ENCODE results near the gene TYMS.

The TYMS gene

DNA sequence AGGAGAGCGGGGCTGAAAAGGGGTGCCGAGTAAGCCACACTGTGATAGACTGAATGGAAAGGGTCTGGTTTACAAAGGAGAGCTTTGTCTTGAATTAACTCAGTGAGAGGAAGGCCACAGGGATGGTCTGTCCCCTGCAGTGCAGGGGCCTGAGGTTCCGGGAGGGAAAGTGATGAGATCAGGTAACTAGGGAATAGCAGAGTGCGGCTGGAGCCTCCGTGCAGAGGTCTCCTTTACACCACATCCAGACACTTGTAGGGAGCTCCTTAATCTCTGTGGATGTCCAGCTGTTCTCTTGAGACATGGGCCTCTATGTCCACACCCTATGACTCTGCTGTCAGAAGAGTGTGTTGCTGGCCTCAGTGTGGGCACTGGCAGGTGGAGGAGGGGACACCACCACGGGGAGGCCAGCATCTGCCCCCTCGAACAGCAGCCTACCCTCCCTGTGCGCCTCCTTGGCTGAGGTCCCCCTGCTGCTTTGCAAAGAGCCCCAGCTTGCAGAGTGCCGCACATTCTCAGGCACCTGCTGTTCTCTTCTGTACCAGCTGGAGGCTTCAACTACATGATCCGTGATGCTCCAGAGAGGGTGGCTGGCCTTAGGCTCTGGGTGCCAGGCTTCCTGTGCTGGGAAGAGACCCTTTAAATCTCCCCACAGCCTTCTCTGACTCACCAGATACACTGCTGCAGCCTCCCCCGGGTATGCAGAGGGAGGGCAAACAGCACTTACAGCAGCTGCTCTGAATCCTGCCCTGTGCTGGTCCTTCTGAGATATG is 29.1 kb downstream of the TYMS start:
- no peak for TF ChIP-seq CTCF (IDR thresholded peaks at IDR 0.05; ENCODE audit: insufficient read depth, low read depth, low read length, missing control alignments)
- no peak for DNase-seq (ENCODE audit: low read depth)
- no peak overlapping the region for H3K4me3 ChIP-seq (ENCODE audit: low read depth, low read length)

DNA sequence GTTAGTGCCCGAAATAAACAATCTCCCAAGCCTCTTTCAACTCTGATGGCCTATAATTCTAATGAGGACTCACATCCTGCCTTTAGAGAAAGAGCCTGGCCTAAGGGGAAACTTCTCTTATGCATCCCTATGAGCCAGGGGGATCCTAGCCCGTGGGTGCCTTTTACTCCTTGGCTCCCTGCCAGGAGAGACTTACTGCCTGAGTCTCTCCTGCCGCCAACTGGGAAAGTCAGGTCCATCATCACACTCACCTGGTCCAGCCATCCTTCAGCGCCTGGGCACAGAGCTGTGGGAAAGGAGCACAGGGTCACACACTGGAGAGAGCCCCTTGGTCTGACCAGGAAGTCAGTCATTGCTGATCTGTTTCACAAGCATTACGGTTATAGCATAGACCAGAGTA is 30.9 kb downstream of the TYMS start:
- no peak for DNase-seq (ENCODE audit: low read depth)
- no peak overlapping the region for H3K4me3 ChIP-seq (ENCODE audit: low read depth, low read length)
- TF ChIP-seq CTCF (IDR thresholded peaks at IDR 0.05; ENCODE audit: insufficient read depth, low read depth, low read length, missing control alignments): no peak

DNA sequence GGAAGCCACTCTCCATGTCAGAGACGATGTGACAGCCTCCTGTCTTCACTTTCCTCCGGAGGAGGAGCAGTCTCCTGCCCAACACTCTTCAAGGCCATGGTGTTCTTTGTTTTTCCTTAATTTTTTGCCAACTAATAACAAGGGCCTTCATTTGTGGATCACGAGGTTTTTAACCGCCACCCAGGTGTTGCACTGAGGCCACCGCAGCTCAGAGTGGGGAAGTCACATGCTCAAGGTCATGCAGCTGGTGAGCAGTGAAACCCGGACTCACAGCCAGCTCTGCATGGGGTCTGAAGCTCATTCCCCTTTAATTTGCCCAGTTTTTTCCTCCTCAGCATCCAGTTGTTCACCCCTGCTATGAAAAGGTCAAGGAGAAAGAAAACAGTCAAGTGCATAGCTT is 35.4 kb downstream of the TYMS start:
- no peak for TF ChIP-seq CTCF (IDR thresholded peaks at IDR 0.05; ENCODE audit: insufficient read depth, low read depth, low read length, missing control alignments)
- DNase-seq (ENCODE audit: low read depth): no peak
- no peak overlapping the region for H3K4me3 ChIP-seq (ENCODE audit: low read depth, low read length)

DNA sequence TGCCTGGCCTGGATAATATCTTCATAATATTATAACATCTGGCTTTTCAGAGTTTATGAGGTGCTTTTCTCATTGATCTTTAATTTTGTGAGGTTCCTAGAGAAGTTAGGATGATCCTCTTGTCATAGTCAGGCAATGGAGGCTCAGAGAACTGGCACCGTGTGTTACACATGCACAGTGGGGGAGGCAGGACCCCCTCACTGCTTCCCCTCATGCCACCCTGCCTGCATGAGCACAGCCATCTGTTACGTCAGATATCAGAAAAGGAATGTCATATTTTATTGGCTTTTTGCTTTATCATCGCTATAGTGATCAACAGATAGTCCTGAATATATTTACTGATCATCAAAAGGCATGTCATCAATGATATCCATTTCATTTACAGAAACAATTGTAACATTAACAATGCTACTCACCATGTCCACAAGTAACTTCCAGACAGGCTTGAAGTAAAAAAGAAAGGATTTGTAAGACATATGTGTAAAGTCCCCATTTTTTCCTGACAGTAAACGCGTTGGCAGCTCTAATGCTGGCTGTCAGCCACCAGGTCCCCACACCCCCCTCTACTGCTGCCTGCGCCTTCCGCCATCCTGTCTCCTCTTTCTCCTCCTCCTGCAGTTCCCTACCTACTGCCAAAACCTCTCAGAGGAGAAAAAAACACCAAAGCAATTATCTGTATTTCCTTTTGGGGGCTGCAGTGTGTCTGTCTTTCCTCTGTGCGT is 36.2 kb downstream of the TYMS start:
- TF ChIP-seq CTCF (IDR thresholded peaks at IDR 0.05; ENCODE audit: insufficient read depth, low read depth, low read length, missing control alignments): no peak
- H3K4me3 ChIP-seq (ENCODE audit: low read depth, low read length): no peak overlapping the region
- DNase-seq (ENCODE audit: low read depth): no peak

- no peak overlapping the region for H3K4me3 ChIP-seq (ENCODE audit: low read depth, low read length)
- TF ChIP-seq CTCF (IDR thresholded peaks at IDR 0.05; ENCODE audit: insufficient read depth, low read depth, low read length, missing control alignments): no peak
- DNase-seq (ENCODE audit: low read depth): no peak
These were observed 39.6 kb downstream of the TYMS start for GRCh38 chr18:697012-697411.

- no peak for TF ChIP-seq CTCF (IDR thresholded peaks at IDR 0.05; ENCODE audit: insufficient read depth, low read depth, low read length, missing control alignments)
- no peak for DNase-seq (ENCODE audit: low read depth)
- H3K4me3 ChIP-seq (ENCODE audit: low read depth, low read length): no peak overlapping the region
These were observed 40.3 kb downstream of the TYMS start for GRCh38 chr18:697800-698199.

Measured in GM12865 (cell line).